HL-60 (cell line): ENCODE data around the gene NOS1.

Source experiments
- DNase-seq, 2 experiments: peaks; one replicate each; pipeline ENCODE4 v3.0.0-alpha.2; 2010 to 2020; ENCODE audit warnings: low read depth in 1 of 2, low spot score in 1 of 2
- H3K27ac ChIP-seq: fragments of 250-450 bp; sonication (Bioruptor Pico); replicated peaks from 2 replicates; pipeline ENCODE4 v1.5.1; 2020; ENCODE audit warnings: mild to moderate bottlenecking, moderate library complexity
- H3K27me3 ChIP-seq: fragments of 250-450 bp; sonication (Bioruptor Pico); 2 replicates; pipeline ENCODE4 v1.5.1; 2021; ENCODE audit warnings: mild to moderate bottlenecking, moderate library complexity; ENCODE audit not compliant: insufficient read depth, poor library complexity, severe bottlenecking
- H3K4me3 ChIP-seq: replicated peaks from 2 replicates; pipeline ENCODE4 v1.5.1; 2011; ENCODE audit warnings: mild to moderate bottlenecking, control low read depth, low read length; ENCODE audit not compliant: insufficient read depth
- GABPA ChIP-seq: IDR thresholded peaks from 2 replicates; pipeline ENCODE4 v1.6.1; 2012; ENCODE audit warnings: low read depth
- POLR2AphosphoS5 ChIP-seq: IDR thresholded peaks from 2 replicates; pipeline ENCODE4 v1.6.1; 2012; ENCODE audit warnings: low read depth
- SPI1 ChIP-seq: IDR thresholded peaks from 2 replicates; pipeline ENCODE4 v1.6.1; 2012; ENCODE audit warnings: low read depth, mild to moderate bottlenecking, borderline replicate concordance
- TF ChIP-seq, protein P1 (sequence below): IDR thresholded peaks from 2 replicates; pipeline ENCODE4 v1.6.1; 2012; ENCODE audit warnings: low read depth; ENCODE audit not compliant: insufficient replicate concordance
- TF ChIP-seq, protein P2 (sequence below): IDR thresholded peaks from one replicate; pipeline ENCODE4 v1.5.1; 2011; ENCODE audit warnings: low read length, control low read depth, inconsistent platforms; ENCODE audit not compliant: insufficient read depth

NOS1 gene

DNA sequence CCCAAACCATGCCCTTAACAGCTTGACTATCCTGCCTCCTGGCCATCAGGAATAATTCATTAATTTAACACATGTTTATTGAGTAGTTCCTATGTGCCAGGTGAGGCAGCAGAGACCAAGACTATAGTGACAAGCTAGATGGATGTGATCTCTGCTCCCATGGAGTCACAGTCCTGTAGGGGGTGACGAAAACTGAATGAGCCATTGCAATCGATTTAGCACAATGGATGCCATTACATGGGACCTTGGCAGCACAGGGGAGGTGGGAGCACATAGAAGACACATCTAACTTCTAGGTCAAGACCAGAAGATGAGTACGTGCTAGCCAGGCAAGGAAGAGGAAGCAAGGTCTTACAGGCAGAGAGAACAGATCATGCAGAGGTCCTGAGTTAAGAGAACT, 68.7 kb downstream of the NOS1 start:
- no peak overlapping the region for H3K27ac ChIP-seq
- no peak for DNase-seq
- no peak overlapping the region for H3K4me3 ChIP-seq
- TF ChIP-seq POLR2AphosphoS5 = no peak
- TF ChIP-seq GABPA = no peak
- no peak for TF ChIP-seq SPI1
- TF ChIP-seq, protein P1, sequence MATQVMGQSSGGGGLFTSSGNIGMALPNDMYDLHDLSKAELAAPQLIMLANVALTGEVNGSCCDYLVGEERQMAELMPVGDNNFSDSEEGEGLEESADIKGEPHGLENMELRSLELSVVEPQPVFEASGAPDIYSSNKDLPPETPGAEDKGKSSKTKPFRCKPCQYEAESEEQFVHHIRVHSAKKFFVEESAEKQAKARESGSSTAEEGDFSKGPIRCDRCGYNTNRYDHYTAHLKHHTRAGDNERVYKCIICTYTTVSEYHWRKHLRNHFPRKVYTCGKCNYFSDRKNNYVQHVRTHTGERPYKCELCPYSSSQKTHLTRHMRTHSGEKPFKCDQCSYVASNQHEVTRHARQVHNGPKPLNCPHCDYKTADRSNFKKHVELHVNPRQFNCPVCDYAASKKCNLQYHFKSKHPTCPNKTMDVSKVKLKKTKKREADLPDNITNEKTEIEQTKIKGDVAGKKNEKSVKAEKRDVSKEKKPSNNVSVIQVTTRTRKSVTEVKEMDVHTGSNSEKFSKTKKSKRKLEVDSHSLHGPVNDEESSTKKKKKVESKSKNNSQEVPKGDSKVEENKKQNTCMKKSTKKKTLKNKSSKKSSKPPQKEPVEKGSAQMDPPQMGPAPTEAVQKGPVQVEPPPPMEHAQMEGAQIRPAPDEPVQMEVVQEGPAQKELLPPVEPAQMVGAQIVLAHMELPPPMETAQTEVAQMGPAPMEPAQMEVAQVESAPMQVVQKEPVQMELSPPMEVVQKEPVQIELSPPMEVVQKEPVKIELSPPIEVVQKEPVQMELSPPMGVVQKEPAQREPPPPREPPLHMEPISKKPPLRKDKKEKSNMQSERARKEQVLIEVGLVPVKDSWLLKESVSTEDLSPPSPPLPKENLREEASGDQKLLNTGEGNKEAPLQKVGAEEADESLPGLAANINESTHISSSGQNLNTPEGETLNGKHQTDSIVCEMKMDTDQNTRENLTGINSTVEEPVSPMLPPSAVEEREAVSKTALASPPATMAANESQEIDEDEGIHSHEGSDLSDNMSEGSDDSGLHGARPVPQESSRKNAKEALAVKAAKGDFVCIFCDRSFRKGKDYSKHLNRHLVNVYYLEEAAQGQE = no peak
- TF ChIP-seq, protein P2, sequence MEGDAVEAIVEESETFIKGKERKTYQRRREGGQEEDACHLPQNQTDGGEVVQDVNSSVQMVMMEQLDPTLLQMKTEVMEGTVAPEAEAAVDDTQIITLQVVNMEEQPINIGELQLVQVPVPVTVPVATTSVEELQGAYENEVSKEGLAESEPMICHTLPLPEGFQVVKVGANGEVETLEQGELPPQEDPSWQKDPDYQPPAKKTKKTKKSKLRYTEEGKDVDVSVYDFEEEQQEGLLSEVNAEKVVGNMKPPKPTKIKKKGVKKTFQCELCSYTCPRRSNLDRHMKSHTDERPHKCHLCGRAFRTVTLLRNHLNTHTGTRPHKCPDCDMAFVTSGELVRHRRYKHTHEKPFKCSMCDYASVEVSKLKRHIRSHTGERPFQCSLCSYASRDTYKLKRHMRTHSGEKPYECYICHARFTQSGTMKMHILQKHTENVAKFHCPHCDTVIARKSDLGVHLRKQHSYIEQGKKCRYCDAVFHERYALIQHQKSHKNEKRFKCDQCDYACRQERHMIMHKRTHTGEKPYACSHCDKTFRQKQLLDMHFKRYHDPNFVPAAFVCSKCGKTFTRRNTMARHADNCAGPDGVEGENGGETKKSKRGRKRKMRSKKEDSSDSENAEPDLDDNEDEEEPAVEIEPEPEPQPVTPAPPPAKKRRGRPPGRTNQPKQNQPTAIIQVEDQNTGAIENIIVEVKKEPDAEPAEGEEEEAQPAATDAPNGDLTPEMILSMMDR = no peak
- no peaks in the 10 kb centered on the region for H3K27me3 ChIP-seq

DNA sequence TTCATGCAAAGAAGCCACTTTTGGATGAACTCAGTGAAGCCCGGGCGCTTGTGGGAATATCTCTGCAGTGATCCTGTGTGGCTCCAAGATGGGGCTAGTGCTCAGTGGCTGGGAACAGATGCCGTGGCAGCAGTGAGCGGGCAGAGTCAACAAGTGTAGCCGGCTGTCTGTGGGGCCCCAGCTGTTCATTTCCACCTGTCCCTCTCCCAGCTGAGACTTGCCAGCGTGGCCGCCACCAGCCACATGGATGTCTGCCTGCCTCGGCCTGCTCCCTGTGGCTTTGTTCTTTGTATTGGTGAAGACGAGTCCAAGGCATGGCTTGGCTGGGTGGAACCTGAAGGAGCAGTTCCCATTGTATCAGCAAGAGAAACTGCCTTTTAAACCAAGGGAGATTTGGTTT, 77.3 kb downstream of the NOS1 start:
- Histone ChIP-seq H3K27ac (no peak overlapping the region), H3K27me3 (no peaks in the 10 kb centered on the region), H3K4me3 (no peak overlapping the region)
- TF ChIP-seq POLR2AphosphoS5 (no peak), SPI1 (no peak), GABPA (no peak)
- TF ChIP-seq, protein P1 = no peak
- TF ChIP-seq, protein P2 = no peak
- no peak for DNase-seq

DNA sequence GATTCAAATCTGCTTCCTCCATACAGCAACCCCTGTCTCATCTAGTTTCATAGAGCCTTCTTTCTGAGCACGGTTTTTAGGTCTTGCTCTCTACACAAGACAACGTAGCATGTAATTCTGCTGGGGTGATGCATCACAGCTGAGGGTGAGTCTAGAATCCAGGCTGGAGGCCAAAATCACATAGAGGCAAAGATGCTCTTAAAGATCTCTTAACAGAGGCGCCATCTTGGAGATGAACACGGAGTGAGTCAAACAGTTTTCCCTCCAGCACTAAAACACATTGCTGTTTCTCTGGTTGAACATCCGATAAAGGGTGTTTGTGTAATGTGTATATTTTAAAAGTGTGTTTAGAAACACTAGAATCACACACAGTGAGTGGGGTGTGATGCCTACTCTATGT, 78.9 kb downstream of the NOS1 start:
- no peaks in the 10 kb centered on the region for H3K27me3 ChIP-seq
- H3K4me3 ChIP-seq = no peak overlapping the region
- no peak overlapping the region for H3K27ac ChIP-seq
- TF ChIP-seq SPI1 (no peak), POLR2AphosphoS5 (no peak), GABPA (no peak)
- TF ChIP-seq, protein P1 = no peak
- TF ChIP-seq, protein P2 = no peak
- no peak for DNase-seq
